Keratinocyte (primary cell): ENCODE results near the gene TMEM125. TPM values are rescaled to one million over a fixed set of nuclear protein-coding genes. Genes with fewer than 3 reads are reported as not detected.

ENCODE experiments used
- DNase-seq: peaks from one replicate; pipeline ENCODE4 v3.0.0-alpha.2; 2011; ENCODE audit warnings: low read depth, missing footprints, low spot score
- FAIRE-seq: peaks from 2 replicates; lab custom pipeline; 2011; peaks lifted over from hg19 to GRCh38; lab: Jason Lieb, UNC
- H2AFZ ChIP-seq: 2 replicates; pipeline ENCODE4 v1.6.0; 2012; ENCODE audit warnings: low read length, control low read depth, inconsistent platforms; ENCODE audit not compliant: control insufficient read depth
- H3K27ac ChIP-seq: 2 replicates; pipeline ENCODE4 v1.5.1; 2011; ENCODE audit warnings: low read length; ENCODE audit not compliant: control insufficient read depth, insufficient read depth
- H3K27me3 ChIP-seq: 3 replicates; pipeline ENCODE4 v1.6.0; 2011; ENCODE audit warnings: low read length; ENCODE audit not compliant: control insufficient read depth, insufficient read depth; ENCODE audit errors: extremely low read depth
- H3K36me3 ChIP-seq, 2 experiments: 2 replicates in 1 of 2; 3 replicates in 1 of 2; pipeline ENCODE4 v1.5.1; 2011; ENCODE audit warnings: low read length in 2 of 2, mild to moderate bottlenecking in 1 of 2; ENCODE audit not compliant: control insufficient read depth in 2 of 2, insufficient read depth in 2 of 2; ENCODE audit errors: extremely low read depth in 1 of 2
- H3K4me1 ChIP-seq: 3 replicates; pipeline ENCODE4 v1.5.1; 2011; ENCODE audit warnings: low read length; ENCODE audit not compliant: control insufficient read depth, insufficient read depth; ENCODE audit errors: extremely low read depth
- H3K4me2 ChIP-seq: 3 replicates; pipeline ENCODE4 v1.6.0; 2011; ENCODE audit warnings: low read depth, low read length; ENCODE audit not compliant: control insufficient read depth, insufficient read depth; ENCODE audit errors: extremely low read depth
- H3K4me3 ChIP-seq, 3 experiments: fragments of 200-600 bp in 1 of 3; sonication (generic) in 1 of 3; 2 replicates in 2 of 3; 3 replicates in 1 of 3; pipeline ENCODE4 v1.5.1; 2011 to 2016; ENCODE audit warnings: low read length in 3 of 3, mild to moderate bottlenecking in 3 of 3, control low read depth in 2 of 3, inconsistent platforms in 1 of 3, low read depth in 1 of 3, mixed read lengths in 1 of 3, mixed run types in 1 of 3, moderate library complexity in 1 of 3; ENCODE audit not compliant: control insufficient read depth in 2 of 3, insufficient read depth in 2 of 3; ENCODE audit errors: extremely low read depth in 1 of 3
- H3K79me2 ChIP-seq: 2 replicates; pipeline ENCODE4 v1.6.0; 2012; ENCODE audit warnings: low read length; ENCODE audit not compliant: control insufficient read depth, insufficient read depth
- H3K9ac ChIP-seq: 3 replicates; pipeline ENCODE4 v1.6.0; 2011; ENCODE audit warnings: low read length; ENCODE audit not compliant: control insufficient read depth, insufficient read depth; ENCODE audit errors: extremely low read depth
- H3K9me1 ChIP-seq: 3 replicates; pipeline ENCODE4 v1.6.0; 2011; ENCODE audit warnings: low read length; ENCODE audit not compliant: control insufficient read depth, insufficient read depth; ENCODE audit errors: extremely low read depth
- H3K9me3 ChIP-seq: 2 replicates; pipeline ENCODE4 v1.5.1; 2012; ENCODE audit warnings: low read depth, low read length; ENCODE audit not compliant: control insufficient read depth
- H4K20me1 ChIP-seq: 3 replicates; pipeline ENCODE4 v1.6.0; 2011; ENCODE audit warnings: low read length; ENCODE audit not compliant: control insufficient read depth, insufficient read depth; ENCODE audit errors: extremely low read depth
- EZH2 ChIP-seq: IDR thresholded peaks from one replicate; pipeline ENCODE4 v1.6.1; 2012; ENCODE audit warnings: inconsistent platforms, mild to moderate bottlenecking, low read length, moderate library complexity
- dilution Hi-C: fragments of 300-500 bp; cut with MboI; formaldehyde crosslinking; loops from one replicate; pipeline ENCODE4 v1.7.0; 2020; ENCODE audit warnings: low sequenced_read_pairs; ENCODE audit not compliant: extremely low pct_ligation_motif_present
- polyA plus RNA-seq, 5 experiments: library from polyadenylated mRNA; depleted of rRNA in 3 of 5; stranded (reverse) in 3 of 5; stranded (forward) in 1 of 5; unstranded in 1 of 5; fragments of >200 nt; gene quantifications; 1 replicate in 1 of 5; 2 replicates in 3 of 5; 3 replicates in 1 of 5; pipeline versions ENCODE4 v1.2.1 to v1.2.3, GENCODE V29; 2011 to 2012; ENCODE audit warnings: missing spikeins in 2 of 5, low read depth in 1 of 5, low replicate concordance in 1 of 5
- TF ChIP-seq, protein P1 (sequence below), 3 experiments: IDR thresholded peaks in 1 of 3; conservative IDR thresholded peaks in 1 of 3; optimal IDR thresholded peaks in 1 of 3; 2 replicates in 2 of 3; 3 replicates in 1 of 3; pipeline versions ENCODE3 to v1.5.1; 2011; ENCODE audit warnings: low read length in 3 of 3, mild to moderate bottlenecking in 3 of 3, moderate library complexity in 2 of 3, control low read depth in 1 of 3, inconsistent platforms in 1 of 3; ENCODE audit not compliant: insufficient read depth in 2 of 3; ENCODE audit errors: extremely low read depth in 1 of 3

The TMEM125 gene
- polyA plus RNA-seq, 1 donor (not counting 4 experiments of a cell fraction or from before 2014, with no cell fraction given) = 0.92 TPM

DNA sequence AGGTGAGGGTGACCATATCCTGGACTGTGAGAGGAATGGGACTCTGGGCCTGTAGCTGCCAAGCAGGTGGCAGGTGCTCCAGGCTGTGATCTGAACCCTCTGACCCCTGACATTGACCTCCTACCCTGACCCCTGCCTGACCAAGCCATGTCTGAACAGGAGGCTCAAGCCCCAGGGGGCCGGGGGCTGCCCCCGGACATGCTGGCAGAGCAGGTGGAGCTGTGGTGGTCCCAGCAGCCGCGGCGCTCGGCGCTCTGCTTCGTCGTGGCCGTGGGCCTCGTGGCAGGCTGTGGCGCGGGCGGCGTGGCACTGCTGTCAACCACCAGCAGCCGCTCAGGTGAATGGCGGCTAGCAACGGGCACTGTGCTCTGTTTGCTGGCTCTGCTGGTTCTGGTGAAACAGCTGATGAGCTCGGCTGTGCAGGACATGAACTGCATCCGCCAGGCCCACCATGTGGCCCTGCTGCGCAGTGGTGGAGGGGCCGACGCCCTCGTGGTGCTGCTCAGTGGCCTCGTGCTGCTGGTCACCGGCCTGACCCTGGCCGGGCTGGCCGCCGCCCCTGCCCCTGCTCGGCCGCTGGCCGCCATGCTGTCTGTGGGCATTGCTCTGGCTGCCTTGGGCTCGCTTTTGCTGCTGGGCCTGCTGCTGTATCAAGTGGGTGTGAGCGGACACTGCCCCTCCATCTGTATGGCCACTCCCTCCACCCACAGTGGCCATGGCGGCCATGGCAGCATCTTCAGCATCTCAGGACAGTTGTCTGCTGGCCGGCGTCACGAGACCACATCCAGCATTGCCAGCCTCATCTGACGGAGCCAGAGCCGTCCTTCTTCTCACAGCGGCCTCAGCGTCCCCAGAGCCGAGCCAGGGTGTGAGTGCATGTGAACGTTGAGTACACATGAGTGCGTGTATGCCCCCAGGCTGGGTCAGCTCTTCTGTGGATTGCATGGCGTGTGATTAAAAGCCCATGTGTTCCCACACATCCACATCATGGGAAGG is 3.1 kb downstream of the TMEM125 start:
- dilution Hi-C loops = no loop called here
- Histone ChIP-seq H3K27ac (no peak overlapping the region), H3K9me3 (no peaks in the 10 kb centered on the region), H3K79me2 (no peaks in the 10 kb centered on the region), H3K4me3 (no peak overlapping the region), H2AFZ (no peak overlapping the region), H3K27me3 (no peaks in the 10 kb centered on the region), H3K36me3 (no peaks in the 10 kb centered on the region), H3K4me1 (peaks cover 23% of the 10 kb centered on the region), H3K9ac (no peak overlapping the region), H4K20me1 (no peaks in the 10 kb centered on the region), H3K4me2 (no peak overlapping the region), H3K9me1 (no peaks in the 10 kb centered on the region)
- DNase-seq (no peak), FAIRE-seq (no peak)
- TF ChIP-seq, protein P1, sequence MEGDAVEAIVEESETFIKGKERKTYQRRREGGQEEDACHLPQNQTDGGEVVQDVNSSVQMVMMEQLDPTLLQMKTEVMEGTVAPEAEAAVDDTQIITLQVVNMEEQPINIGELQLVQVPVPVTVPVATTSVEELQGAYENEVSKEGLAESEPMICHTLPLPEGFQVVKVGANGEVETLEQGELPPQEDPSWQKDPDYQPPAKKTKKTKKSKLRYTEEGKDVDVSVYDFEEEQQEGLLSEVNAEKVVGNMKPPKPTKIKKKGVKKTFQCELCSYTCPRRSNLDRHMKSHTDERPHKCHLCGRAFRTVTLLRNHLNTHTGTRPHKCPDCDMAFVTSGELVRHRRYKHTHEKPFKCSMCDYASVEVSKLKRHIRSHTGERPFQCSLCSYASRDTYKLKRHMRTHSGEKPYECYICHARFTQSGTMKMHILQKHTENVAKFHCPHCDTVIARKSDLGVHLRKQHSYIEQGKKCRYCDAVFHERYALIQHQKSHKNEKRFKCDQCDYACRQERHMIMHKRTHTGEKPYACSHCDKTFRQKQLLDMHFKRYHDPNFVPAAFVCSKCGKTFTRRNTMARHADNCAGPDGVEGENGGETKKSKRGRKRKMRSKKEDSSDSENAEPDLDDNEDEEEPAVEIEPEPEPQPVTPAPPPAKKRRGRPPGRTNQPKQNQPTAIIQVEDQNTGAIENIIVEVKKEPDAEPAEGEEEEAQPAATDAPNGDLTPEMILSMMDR (optimal IDR thresholded peaks at IDR 0.05 in 1 of 3, IDR thresholded peaks at IDR 0.05 in 1 of 3, conservative IDR thresholded peaks at IDR 0.05 in 1 of 3; ENCODE audit: extremely low read depth in 1 of 3, insufficient read depth in 2 of 3, low read length in 3 of 3) = no peak
- TF ChIP-seq EZH2 = no peak

DNA sequence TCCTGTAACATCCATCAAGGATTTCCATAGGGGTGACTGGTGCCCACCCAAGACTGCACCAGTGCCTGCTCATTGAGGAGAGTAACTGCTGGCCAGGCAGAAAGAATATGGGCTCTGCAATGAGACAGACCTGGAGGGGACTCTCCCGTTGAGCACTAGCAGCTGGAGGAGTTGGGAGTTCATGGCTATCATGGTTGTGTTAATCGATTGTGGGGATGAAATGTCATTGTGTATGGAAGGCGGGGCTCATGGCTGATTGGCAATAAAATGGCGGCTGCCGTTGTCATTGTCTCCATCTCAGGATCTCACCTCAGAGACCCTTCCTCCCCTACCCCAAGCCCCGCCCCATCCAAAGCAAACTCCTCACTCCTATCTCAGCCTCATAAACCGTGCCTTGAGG is 3.9 kb downstream of the TMEM125 start:
- TF ChIP-seq EZH2 = no peak
- TF ChIP-seq, protein P1 (optimal IDR thresholded peaks at IDR 0.05 in 1 of 3, IDR thresholded peaks at IDR 0.05 in 1 of 3, conservative IDR thresholded peaks at IDR 0.05 in 1 of 3; ENCODE audit: extremely low read depth in 1 of 3, insufficient read depth in 2 of 3, low read length in 3 of 3) = no peak
- Histone ChIP-seq H3K36me3 (no peaks in the 10 kb centered on the region), H3K9me3 (no peaks in the 10 kb centered on the region), H3K4me2 (no peak overlapping the region), H3K4me1 (peaks cover 23% of the 10 kb centered on the region), H3K27me3 (no peaks in the 10 kb centered on the region), H2AFZ (no peak overlapping the region), H3K27ac (peak overlapping the region; percentile 33), H3K4me3 (no peak overlapping the region), H3K9ac (no peak overlapping the region), H3K79me2 (no peaks in the 10 kb centered on the region), H4K20me1 (no peaks in the 10 kb centered on the region), H3K9me1 (no peaks in the 10 kb centered on the region)
- dilution Hi-C loops = no loop called here
- DNase-seq (no peak), FAIRE-seq (no peak)
